Gastrocnemius medialis (tissue), 4 donors: ENCODE results near the gene PGLYRP3. TPM values are rescaled to one million over a fixed set of nuclear protein-coding genes. Genes with fewer than 3 reads are reported as not detected.
A peak's percentile ranks its signal among the peaks of the same experiment; 100 is the strongest.

Experiments
- ATAC-seq, 2 donors: fragments of 150-250 bp; one replicate each; pipeline ENCODE4 v1.9.1; 2016
- DNase-seq, 2 donors: peaks; one replicate each; pipeline ENCODE4 v3.0.0-alpha.2; 2019
- H3K27ac ChIP-seq, 4 donors: fragments of 200-600 bp; sonication (generic); 1 replicate in 1 of 4; 2 replicates in 3 of 4; pipeline ENCODE4 v1.5.1; 2016 to 2018; ENCODE audit warnings: mild to moderate bottlenecking in 2 of 4, moderate library complexity in 1 of 4
- H3K27me3 ChIP-seq, 3 donors: fragments of 200-600 bp; sonication (generic) in 2 of 3; 1 replicate in 1 of 3; 2 replicates in 2 of 3; pipeline versions ENCODE4 v1.5.1 to v1.6.0; 2016 to 2019; ENCODE audit warnings: mild to moderate bottlenecking in 1 of 3, moderate library complexity in 1 of 3
- H3K36me3 ChIP-seq, 2 donors: fragments of 200-600 bp; sonication (generic) in 1 of 2; one replicate each; pipeline ENCODE4 v1.5.1; 2017 to 2018
- H3K4me1 ChIP-seq, 2 donors: fragments of 200-600 bp; sonication (generic) in 1 of 2; one replicate each; pipeline ENCODE4 v1.5.1; 2016 to 2017; ENCODE audit warnings: mild to moderate bottlenecking in 2 of 2
- H3K4me3 ChIP-seq, 4 donors: fragments of 200-600 bp; sonication (generic) in 3 of 4; 1 replicate in 1 of 4; 2 replicates in 3 of 4; pipeline ENCODE4 v1.5.1; 2016 to 2019; ENCODE audit warnings: mild to moderate bottlenecking in 2 of 4
- H3K9me3 ChIP-seq, 3 donors: fragments of 200-600 bp; sonication (generic) in 2 of 3; 1 replicate in 1 of 3; 2 replicates in 2 of 3; pipeline ENCODE4 v1.5.1; 2016 to 2019
- CTCF ChIP-seq, 5 experiments: fragments of 450-650 bp in 3 of 5; fragments of 200-600 bp in 2 of 5; sonication (generic) in 2 of 5; IDR thresholded peaks in 4 of 5; conservative IDR thresholded peaks in 1 of 5; 1 replicate in 4 of 5; 2 replicates in 1 of 5; pipeline ENCODE4 v1.5.1; 2016 to 2019; ENCODE audit warnings: antibody characterized with exemption in 5 of 5, mild to moderate bottlenecking in 3 of 5, moderate library complexity in 3 of 5
- POLR2A ChIP-seq, 2 donors: fragments of 450-650 bp; IDR thresholded peaks; one replicate each; pipeline ENCODE4 v1.6.1; 2017; ENCODE audit warnings: antibody characterized with exemption in 2 of 2, mild to moderate bottlenecking in 2 of 2, moderate library complexity in 2 of 2
- in situ Hi-C, 4 donors: fragments of 200-750 bp; cut with MboI; loops; one replicate each; pipeline versions ENCODE4 v1.15.0 to v1.8.0; 2017; ENCODE audit warnings: low sequenced_read_pairs in 4 of 4
- intact Hi-C: fragments of 100-400 bp; cut with DNase I; formaldehyde crosslinking; loops from one replicate; pipeline ENCODE4 v1.15.1; 2023; ENCODE audit warnings: low total_unique reads
- total RNA-seq, 4 donors: library from RNA; depleted of rRNA; stranded (reverse); fragments of >200 nt; gene quantifications; one replicate each; pipeline versions ENCODE4 v1.1.0 to v1.2.3, GENCODE V29; 2016

Gene PGLYRP3
- total RNA-seq, 4 donors from 2014 or later = not detected

- peaks cover 5 to 16% of the 10 kb centered on the region in 2 donors for H3K4me1 ChIP-seq
Measured at GRCh38 chr1:153357076-153357852, 44.5 kb upstream of the PGLYRP3 start.

GRCh38 chr1:153356392-153357075 lies 43.8 kb upstream of the PGLYRP3 start:
- Histone ChIP-seq H3K27me3 (no peaks in the 10 kb centered on the region), H3K9me3 (no peaks in the 10 kb centered on the region), H3K4me1 (peaks cover 5 to 16% of the 10 kb centered on the region in 2 donors), H3K36me3 (no peaks in the 10 kb centered on the region), H3K4me3 (no peak overlapping the region), H3K27ac (no peak overlapping the region)
- TF ChIP-seq CTCF (IDR thresholded peaks at IDR 0.05 in 4 of 5, conservative IDR thresholded peaks at IDR 0.05 in 1 of 5) (no peak), POLR2A (IDR thresholded peaks at IDR 0.05) (no peak)
- no peak for ATAC-seq
- intact Hi-C loops = loop anchor here (5.0 to 10.0 kb wide), 3 partner anchors 36 to 388 kb away; partner anchors contain the start of genes S100A2 and S100A8
- in situ Hi-C loops = loop anchor here in 2 of 4 donors (10.0 to 25.0 kb wide), 3 partner anchors 138 to 656 kb away; partner anchors contain the start of gene INTS3 (in 1 of the 2)
- no peak for DNase-seq

More at GRCh38 chr1:153357076-153357852, 44.5 kb upstream of the PGLYRP3 start:
- Histone ChIP-seq H3K9me3 (no peaks in the 10 kb centered on the region), H3K36me3 (no peaks in the 10 kb centered on the region), H3K27ac (peak overlapping the region in 3 of 4 donors; percentile 18 to 49 (median 25)), H3K27me3 (no peaks in the 10 kb centered on the region), H3K4me3 (no peak overlapping the region)
- intact Hi-C loops = loop anchor here (5.0 to 10.0 kb wide), 3 partner anchors 35 to 388 kb away; partner anchors contain the start of genes S100A2 and S100A8
- peak; percentile 72 to 81 for ATAC-seq
- TF ChIP-seq POLR2A (IDR thresholded peaks at IDR 0.05) (no peak), CTCF (IDR thresholded peaks at IDR 0.05 in 4 of 5, conservative IDR thresholded peaks at IDR 0.05 in 1 of 5) (no peak)
- peak; percentile 57 to 75 for DNase-seq
- in situ Hi-C loops = loop anchor here in 2 of 4 donors (10.0 to 25.0 kb wide), 3 partner anchors 138 to 655 kb away; partner anchors contain the start of gene INTS3 (in 1 of the 2)

GRCh38 chr1:153355445-153356071 lies 42.8 kb upstream of the PGLYRP3 start:
- DNase-seq (peak; percentile 53 to 66), ATAC-seq (peak; percentile 53 to 55)
- intact Hi-C loops (loop anchor here (5.0 to 10.0 kb wide), 3 partner anchors 37 to 389 kb away; partner anchors contain the start of genes S100A2 and S100A8), in situ Hi-C loops (loop anchor here in 2 of 4 donors (10.0 to 25.0 kb wide), 3 partner anchors 139 to 657 kb away; partner anchors contain the start of gene INTS3 (in 1 of the 2))
- Histone ChIP-seq H3K27ac (no peak overlapping the region), H3K9me3 (no peaks in the 10 kb centered on the region), H3K36me3 (no peaks in the 10 kb centered on the region), H3K4me1 (peaks cover 5 to 16% of the 10 kb centered on the region in 2 donors), H3K4me3 (no peak overlapping the region), H3K27me3 (peaks cover 0 to 7% (median 4%) of the 10 kb centered on the region in 3 donors)
- TF ChIP-seq CTCF (IDR thresholded peaks at IDR 0.05 in 4 of 5, conservative IDR thresholded peaks at IDR 0.05 in 1 of 5) (peak; percentile 22 to 56 (median 53)), POLR2A (IDR thresholded peaks at IDR 0.05) (no peak)

- DNase-seq (no peak), ATAC-seq (no peak)
- no peaks in the 10 kb centered on the region for H3K36me3 ChIP-seq
- intact Hi-C loops (loop anchor here (5.0 to 10.0 kb wide), 3 partner anchors 38 to 390 kb away; partner anchors contain the start of genes S100A2 and S100A8), in situ Hi-C loops (loop anchor here (5.0 to 25.0 kb wide), 5 partner anchors 138 to 658 kb away; partner anchors contain the start of gene INTS3 (in 1 of the 4))
- TF ChIP-seq POLR2A (IDR thresholded peaks at IDR 0.05) (no peak), CTCF (IDR thresholded peaks at IDR 0.05 in 4 of 5, conservative IDR thresholded peaks at IDR 0.05 in 1 of 5) (no peak)
- no peak overlapping the region for H3K27ac ChIP-seq
- peaks cover under 1 to 7% (median 4%) of the 10 kb centered on the region in 3 donors for H3K27me3 ChIP-seq
- no peaks in the 10 kb centered on the region for H3K9me3 ChIP-seq
- H3K4me3 ChIP-seq = no peak overlapping the region
- H3K4me1 ChIP-seq = peaks cover 5 to 12% of the 10 kb centered on the region in 2 donors
Measured at GRCh38 chr1:153354515-153355193, 41.9 kb upstream of the PGLYRP3 start.
